HG03575 (cell line): ENCODE data around the gene NR2F6.

Experiments used
- ATAC-seq: cut with Tn5 transposase; IDR thresholded peaks from one replicate; pipeline ENCODE4 v1.9.1; 2021; ENCODE audit not compliant: unreplicated experiment, insufficient number of reproducible peaks, low FRiP score; ENCODE audit errors: extremely low read depth

Gene NR2F6

DNA sequence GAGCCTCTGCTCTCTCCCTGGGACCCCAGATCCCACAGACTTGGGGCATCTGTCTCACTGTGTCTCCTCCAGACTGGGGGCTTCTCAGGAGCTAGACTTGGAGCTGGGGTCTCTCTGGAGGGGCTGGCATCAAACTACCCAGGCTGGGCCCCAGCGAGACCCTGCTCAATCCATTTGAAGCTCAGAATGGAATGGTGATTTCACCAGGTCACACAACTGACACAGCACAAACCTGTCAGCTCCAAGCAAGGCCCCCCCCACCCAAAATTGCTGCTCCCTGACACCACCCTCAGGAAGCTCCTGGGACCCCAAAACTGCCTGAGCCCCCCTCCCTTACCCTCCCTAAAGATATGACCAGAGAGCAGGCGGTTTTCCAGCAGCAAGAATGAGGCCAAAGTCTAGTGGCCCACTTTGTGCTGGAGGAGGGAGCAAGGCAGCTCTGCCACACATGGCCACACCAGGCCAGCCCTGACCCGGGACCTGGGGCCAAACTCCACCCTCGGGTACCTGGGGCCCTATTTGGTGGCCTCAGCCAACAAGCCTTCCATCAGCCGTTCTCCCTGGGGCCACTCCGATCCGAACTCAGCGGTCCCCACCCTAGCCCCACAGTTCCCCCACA lies 2.4 kb downstream of the NR2F6 start:
- no peak for ATAC-seq

GRCh38 chr19:17242431-17243208 lies 3.1 kb downstream of the NR2F6 start:
- ATAC-seq, result no peak

- ATAC-seq, result no peak
These were observed 4.8 kb downstream of the NR2F6 start for GRCh38 chr19:17240826-17241399.

- ATAC-seq, result no peak
These were observed 5.5 kb downstream of the NR2F6 start for GRCh38 chr19:17240062-17240752.

DNA sequence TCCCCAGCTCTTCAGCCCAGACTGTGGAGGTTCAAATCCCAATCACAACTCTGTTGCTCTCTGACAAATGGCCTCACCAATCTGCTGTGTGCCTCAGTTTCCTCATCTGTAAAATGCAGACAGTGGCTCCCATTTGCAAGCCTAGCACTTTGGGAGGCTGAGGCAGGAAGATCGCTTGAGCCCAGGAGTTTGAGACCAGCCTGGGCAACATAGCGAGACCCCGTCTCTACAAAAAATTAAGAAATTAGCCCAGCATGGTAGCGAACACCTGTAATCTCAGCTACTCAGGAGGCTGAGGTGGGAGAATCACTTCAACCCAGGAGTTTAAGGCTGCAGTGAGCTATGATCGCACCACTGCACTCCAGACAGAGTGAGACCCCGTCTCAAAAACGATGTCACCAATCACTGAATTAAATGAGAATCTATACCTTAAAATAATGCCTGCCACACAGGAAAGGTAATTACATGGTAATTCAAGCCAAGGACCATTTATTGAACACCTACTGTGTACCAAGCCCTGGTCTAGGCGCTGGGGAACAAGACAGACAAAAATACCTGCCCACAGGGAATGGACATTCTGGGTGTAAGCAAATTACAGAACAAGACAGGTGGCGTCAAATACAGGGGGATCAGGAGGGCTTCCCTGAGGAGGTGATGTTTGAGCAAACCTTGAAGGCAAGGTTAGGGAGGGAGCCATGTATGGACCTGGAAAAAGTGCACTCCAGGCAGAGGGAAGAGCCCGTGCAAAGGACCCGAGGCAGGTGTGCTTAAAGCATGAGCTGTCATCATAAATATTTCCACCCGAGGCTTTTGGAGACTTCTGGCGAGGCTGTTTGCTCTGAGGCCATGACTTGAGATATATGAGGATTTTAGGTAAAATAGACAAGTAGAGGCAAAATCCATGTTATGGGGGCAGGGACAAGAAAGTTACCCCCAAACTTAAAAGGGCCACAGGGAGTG lies 7.7 kb downstream of the NR2F6 start:
- ATAC-seq, result no peak

GRCh38 chr19:17236811-17237543 lies 8.7 kb downstream of the NR2F6 start:
- ATAC-seq, result no peak

DNA sequence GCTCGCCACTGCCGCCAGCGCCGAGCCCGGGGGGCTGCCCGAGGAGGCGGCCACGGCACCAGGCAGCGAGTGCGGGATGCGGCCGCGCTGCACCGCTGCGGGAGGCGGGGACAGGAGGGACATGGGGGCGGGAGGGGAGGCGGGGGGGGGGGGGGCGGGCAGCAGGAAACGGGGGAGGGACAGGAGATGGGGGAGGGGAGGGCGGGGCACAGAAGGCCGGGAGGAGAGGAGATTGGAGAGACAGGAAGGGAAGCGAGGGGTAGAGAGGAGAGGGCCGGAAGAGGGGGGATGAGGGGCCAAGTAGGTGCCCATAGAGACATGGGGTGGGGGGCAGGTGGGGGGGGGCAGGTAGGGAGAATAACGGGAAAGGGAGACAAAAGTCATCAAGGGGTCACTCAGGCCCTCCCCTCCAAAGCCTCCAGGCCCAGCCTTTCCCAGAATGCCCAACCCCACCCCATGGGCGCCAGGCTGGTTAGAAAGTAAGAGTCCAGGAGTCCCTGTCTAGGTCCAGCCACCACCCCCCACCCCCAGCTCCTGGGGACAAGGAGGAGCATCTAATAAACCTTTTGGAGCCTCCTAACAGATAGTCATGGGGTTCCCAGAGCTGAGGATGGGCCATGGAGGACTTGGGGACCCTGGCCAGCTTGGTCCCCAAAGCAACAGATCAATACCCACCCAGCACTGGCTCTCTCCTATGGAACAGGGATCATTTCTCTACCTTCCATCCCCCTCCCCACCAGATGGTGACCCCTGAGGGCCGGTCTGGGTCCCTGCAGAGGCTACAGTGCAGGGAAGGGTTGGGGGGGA lies 9.5 kb downstream of the NR2F6 start:
- ATAC-seq, result no peak

DNA sequence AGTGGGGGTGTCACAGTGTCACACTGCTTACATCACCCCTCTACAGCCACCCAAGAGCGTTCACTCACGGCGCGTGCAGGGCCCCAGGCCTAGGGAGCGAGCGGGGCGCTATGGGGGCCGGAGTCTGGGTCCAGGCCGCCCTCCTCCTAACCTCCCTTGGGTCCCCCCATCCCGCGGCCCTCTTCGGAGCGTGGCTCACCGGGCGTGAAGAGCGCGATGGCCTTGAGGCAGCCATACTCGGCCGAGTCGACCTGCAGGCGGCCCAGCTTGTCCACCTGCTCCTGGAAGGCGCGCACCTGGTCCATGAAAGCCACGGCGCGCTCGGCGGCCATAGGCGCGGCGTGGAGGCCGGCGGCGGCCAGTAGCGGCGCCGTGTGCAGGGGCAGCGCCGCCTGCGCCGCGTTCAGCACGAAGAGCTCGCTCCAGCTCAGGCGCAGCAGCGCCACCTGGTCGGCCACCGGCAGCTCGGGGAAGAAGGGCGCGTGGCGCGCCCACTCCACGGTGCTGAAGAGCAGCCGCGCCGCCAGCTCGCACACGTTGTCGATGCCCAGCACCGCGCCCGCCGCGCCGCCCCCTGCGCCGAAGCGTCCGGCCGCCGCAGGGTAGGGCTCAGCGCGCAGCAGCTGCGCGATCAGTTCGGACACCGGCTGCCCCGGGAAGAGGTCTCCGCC lies 10.3 kb downstream of the NR2F6 start:
- no peak for ATAC-seq

- ATAC-seq, result no peak
These were observed 10.8 kb downstream of the NR2F6 start for GRCh38 chr19:17234911-17235299.

DNA sequence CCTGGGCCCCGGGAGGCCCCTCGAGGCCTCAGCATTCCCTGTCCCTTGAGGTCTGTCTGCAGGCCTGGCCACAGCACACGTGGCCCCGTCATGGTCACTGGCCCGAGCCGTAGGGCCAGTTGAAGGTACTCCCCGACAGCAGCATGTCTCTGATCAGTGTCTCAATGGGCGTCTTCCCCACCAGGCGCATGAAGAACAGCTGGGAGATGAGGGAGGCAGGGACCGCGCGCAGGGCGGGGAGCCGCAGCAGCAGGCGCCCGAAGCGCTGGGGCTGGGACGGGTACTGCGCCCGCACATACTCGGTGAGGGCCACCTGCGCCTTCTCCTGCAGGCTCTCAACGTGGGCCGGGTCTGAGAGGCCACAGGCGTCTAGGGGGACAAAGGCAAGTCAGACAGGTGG lies 13.5 kb downstream of the NR2F6 start:
- no peak for ATAC-seq

GRCh38 chr19:17229890-17230289 lies 15.8 kb downstream of the NR2F6 start:
- ATAC-seq, result no peak

GRCh38 chr19:17227798-17228367 lies 17.8 kb downstream of the NR2F6 start:
- ATAC-seq, result no peak

- no peak for ATAC-seq
These were observed 19.5 kb downstream of the NR2F6 start, which contains the start of gene OCEL1 for GRCh38 chr19:17226002-17226933. Gene OCEL1 (plus strand): TSS chr19:17226226. CDS start chr19:17226248, 22 bp downstream.

GRCh38 chr19:17225053-17225452 lies 20.7 kb downstream of the NR2F6 start:
- ATAC-seq, result no peak

GRCh38 chr19:17220207-17220758 lies 25.4 kb downstream of the NR2F6 start:
- no peak for ATAC-seq
